Measurements from ENCODE around the gene TBXAS1. TPM values are rescaled to one million over a fixed set of nuclear protein-coding genes. Genes with fewer than 3 reads are reported as not detected.

The TBXAS1 gene
- total RNA-seq, 3 donors from 2014 or later (not counting 1 experiment from before 2014, with no cell fraction given) = 72.7 to 110 (median 88.7) TPM

- Histone ChIP-seq H3K27me3 (ENCODE audit: control insufficient read depth, insufficient read depth, low read length) (no peaks in the 10 kb centered on the region), H3K36me3 (ENCODE audit: control insufficient read depth, insufficient read depth, low read length) (no peaks in the 10 kb centered on the region), H3K4me1 (ENCODE audit: control insufficient read depth, insufficient read depth, low read length) (no peaks in the 10 kb centered on the region), H3K9me3 (ENCODE audit: control insufficient read depth, insufficient read depth, low read length) (no peaks in the 10 kb centered on the region), H3K4me3 (ENCODE audit: low read length) (no peak overlapping the region), H3K27ac (ENCODE audit: low read length) (no peak overlapping the region)
- H3K27ac Mint-ChIP-seq = peak overlapping the region; percentile 53 to 64
- ATAC-seq (peak in 1 of 3 donors; percentile 18), DNase-seq (no peak)
- WGBS (ENCODE audit: insufficient coverage) = 69% methylated on average over 7 of the region's 8 CpGs
- H3K27me3 Mint-ChIP-seq (ENCODE audit: low read depth in 2 of 2) = no peaks in the 10 kb centered on the region
- no peaks in the 10 kb centered on the region for H3K36me3 Mint-ChIP-seq
- no peak overlapping the region for H3K4me3 Mint-ChIP-seq
- peaks cover 29 to 31% of the 10 kb centered on the region in 2 donors for H3K4me1 Mint-ChIP-seq
- H3K9me3 Mint-ChIP-seq = no peaks in the 10 kb centered on the region
- intact Hi-C loops (cut with micrococcal nuclease) = no loop called here
- TF ChIP-seq CTCF (IDR thresholded peaks at IDR 0.05) = no peak
Observed at GRCh38 chr7:139931190-139931934, 102.3 kb downstream of the TBXAS1 start.

- Histone ChIP-seq H3K36me3 (ENCODE audit: control insufficient read depth, insufficient read depth, low read length) (no peaks in the 10 kb centered on the region), H3K9me3 (ENCODE audit: control insufficient read depth, insufficient read depth, low read length) (no peaks in the 10 kb centered on the region), H3K27me3 (ENCODE audit: control insufficient read depth, insufficient read depth, low read length) (no peaks in the 10 kb centered on the region), H3K4me1 (ENCODE audit: control insufficient read depth, insufficient read depth, low read length) (peaks cover 7% of the 10 kb centered on the region), H3K27ac (ENCODE audit: low read length) (no peak overlapping the region), H3K4me3 (ENCODE audit: low read length) (no peak overlapping the region)
- Mint-ChIP-seq H3K4me1 (peaks cover 36 to 39% of the 10 kb centered on the region in 2 donors), H3K4me3 (no peak overlapping the region), H3K27me3 (ENCODE audit: low read depth in 2 of 2) (no peaks in the 10 kb centered on the region), H3K9me3 (no peaks in the 10 kb centered on the region), H3K36me3 (no peaks in the 10 kb centered on the region), H3K27ac (no peak overlapping the region)
- no peak for TF ChIP-seq CTCF (IDR thresholded peaks at IDR 0.05)
- intact Hi-C loops (cut with micrococcal nuclease) = no loop called here
- ATAC-seq (no peak), DNase-seq (no peak)
Observed at GRCh38 chr7:139932531-139932930, 103.5 kb downstream of the TBXAS1 start.

GRCh38 chr7:139936760-139937310, 107.8 kb downstream of the TBXAS1 start:
- WGBS (ENCODE audit: insufficient coverage) = 47% methylated on average over 2 of the region's 2 CpGs
- H3K27ac ChIP-seq (ENCODE audit: low read length) = no peak overlapping the region
- peak overlapping the region; percentile 67 to 78 for H3K27ac Mint-ChIP-seq

More at GRCh38 chr7:139936760-139937310, 107.8 kb downstream of the TBXAS1 start:
- no peaks in the 10 kb centered on the region for H3K9me3 ChIP-seq (ENCODE audit: control insufficient read depth, insufficient read depth, low read length)
- Mint-ChIP-seq H3K4me1 (peaks cover 44 to 52% of the 10 kb centered on the region in 2 donors), H3K9me3 (no peaks in the 10 kb centered on the region), H3K27me3 (ENCODE audit: low read depth in 2 of 2) (no peaks in the 10 kb centered on the region), H3K4me3 (no peak overlapping the region), H3K36me3 (peaks cover 7% of the 10 kb centered on the region)
- no peaks in the 10 kb centered on the region for H3K36me3 ChIP-seq (ENCODE audit: control insufficient read depth, insufficient read depth, low read length)
- H3K4me3 ChIP-seq (ENCODE audit: low read length) = no peak overlapping the region
- peaks cover 16% of the 10 kb centered on the region for H3K4me1 ChIP-seq (ENCODE audit: control insufficient read depth, insufficient read depth, low read length)
- DNase-seq (no peak), ATAC-seq (peak in 2 of 3 donors; percentile 45 to 70)
- intact Hi-C loops (cut with micrococcal nuclease) = no loop called here
- no peaks in the 10 kb centered on the region for H3K27me3 ChIP-seq (ENCODE audit: control insufficient read depth, insufficient read depth, low read length)
- no peak for TF ChIP-seq CTCF (IDR thresholded peaks at IDR 0.05)

All from natural killer cell (primary cell).